ENCODE measurements around the gene RFXANK. TPM values are rescaled to one million over a fixed set of nuclear protein-coding genes. Genes with fewer than 3 reads are reported as not detected.

RFXANK gene
- total and polyA plus RNA-seq, 9 of the 15 experiments (the other 6 are each of a cell fraction or from before 2014, with no cell fraction given) = 68.6 to 181 (median 150) TPM

DNA sequence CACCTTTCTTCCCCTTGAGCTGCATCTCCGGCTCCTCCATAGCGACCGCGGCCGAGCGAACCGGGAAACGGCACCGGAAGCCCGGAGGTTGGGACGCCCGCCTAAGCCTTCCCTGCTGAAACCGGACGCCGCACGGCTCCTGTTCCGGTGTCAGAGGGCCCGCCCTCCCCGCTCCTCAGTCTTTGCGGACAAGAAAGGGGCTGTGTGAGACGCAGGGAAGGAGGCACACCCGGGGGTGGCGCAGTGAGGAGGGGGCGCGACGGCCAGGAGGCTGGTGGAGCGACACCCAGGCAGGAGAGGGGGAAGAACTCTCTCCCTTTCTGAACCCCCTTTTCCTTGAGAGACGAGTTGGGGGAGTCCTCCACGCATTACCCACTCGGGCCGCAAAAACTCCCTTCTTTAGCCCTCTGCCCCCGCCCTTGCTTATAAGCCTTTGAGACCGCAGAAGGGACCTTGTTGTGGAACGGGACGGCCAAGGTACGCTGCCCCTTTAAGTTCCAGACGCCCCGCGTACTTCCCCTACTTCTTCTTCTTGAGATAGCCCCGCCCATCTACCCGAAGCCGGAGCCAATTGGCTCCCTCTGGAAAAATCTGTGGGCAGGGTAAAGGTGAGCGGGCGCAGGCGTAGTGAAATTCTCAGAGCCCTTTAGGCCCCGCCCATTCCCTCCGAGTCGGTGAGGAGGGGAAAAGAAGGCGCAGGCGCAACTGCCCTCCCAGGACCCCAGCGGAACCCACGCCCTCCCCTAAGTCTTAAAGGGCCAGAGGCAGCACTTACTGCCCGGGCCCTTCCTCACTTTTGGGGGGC lies at the start of gene RFXANK, which contains the start of gene BORCS8 (continued):
- no peak for TF ChIP-seq FOXJ3 (CRISPR knock-in tag; IDR thresholded peaks at IDR 0.05)
- TF ChIP-seq CEBPB (tag; IDR thresholded peaks at IDR 0.05) = no peak
- TF ChIP-seq, protein P1, sequence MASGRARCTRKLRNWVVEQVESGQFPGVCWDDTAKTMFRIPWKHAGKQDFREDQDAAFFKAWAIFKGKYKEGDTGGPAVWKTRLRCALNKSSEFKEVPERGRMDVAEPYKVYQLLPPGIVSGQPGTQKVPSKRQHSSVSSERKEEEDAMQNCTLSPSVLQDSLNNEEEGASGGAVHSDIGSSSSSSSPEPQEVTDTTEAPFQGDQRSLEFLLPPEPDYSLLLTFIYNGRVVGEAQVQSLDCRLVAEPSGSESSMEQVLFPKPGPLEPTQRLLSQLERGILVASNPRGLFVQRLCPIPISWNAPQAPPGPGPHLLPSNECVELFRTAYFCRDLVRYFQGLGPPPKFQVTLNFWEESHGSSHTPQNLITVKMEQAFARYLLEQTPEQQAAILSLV (tag; IDR thresholded peaks at IDR 0.05) = no peak
- no peak for TF ChIP-seq MXI1 (IDR thresholded peaks at IDR 0.05; ENCODE audit: low read depth, low read length)
- TF ChIP-seq RBBP5 (IDR thresholded peaks at IDR 0.05; ENCODE audit: borderline replicate concordance, insufficient read depth, low read length, poor library complexity, severe bottlenecking) = peak; percentile 98
- peak; percentile 71 for TF ChIP-seq SOX6 (IDR thresholded peaks at IDR 0.05)
- TF ChIP-seq NR2C1 (IDR thresholded peaks at IDR 0.05) = peak; percentile 67
- TF ChIP-seq NR2C1 (tag; IDR thresholded peaks at IDR 0.05) = peak; percentile 85
- TF ChIP-seq POLR2B (IDR thresholded peaks at IDR 0.05; ENCODE audit: low read depth, partially characterized antibody) = peak; percentile 69
- TF ChIP-seq MCM5 (IDR thresholded peaks at IDR 0.05; ENCODE audit: low read depth) = no peak
- TF ChIP-seq, protein P2, sequence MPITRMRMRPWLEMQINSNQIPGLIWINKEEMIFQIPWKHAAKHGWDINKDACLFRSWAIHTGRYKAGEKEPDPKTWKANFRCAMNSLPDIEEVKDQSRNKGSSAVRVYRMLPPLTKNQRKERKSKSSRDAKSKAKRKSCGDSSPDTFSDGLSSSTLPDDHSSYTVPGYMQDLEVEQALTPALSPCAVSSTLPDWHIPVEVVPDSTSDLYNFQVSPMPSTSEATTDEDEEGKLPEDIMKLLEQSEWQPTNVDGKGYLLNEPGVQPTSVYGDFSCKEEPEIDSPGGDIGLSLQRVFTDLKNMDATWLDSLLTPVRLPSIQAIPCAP (CRISPR knock-in tag; IDR thresholded peaks at IDR 0.05; ENCODE audit: borderline replicate concordance) = no peak
- TF ChIP-seq, protein P3, sequence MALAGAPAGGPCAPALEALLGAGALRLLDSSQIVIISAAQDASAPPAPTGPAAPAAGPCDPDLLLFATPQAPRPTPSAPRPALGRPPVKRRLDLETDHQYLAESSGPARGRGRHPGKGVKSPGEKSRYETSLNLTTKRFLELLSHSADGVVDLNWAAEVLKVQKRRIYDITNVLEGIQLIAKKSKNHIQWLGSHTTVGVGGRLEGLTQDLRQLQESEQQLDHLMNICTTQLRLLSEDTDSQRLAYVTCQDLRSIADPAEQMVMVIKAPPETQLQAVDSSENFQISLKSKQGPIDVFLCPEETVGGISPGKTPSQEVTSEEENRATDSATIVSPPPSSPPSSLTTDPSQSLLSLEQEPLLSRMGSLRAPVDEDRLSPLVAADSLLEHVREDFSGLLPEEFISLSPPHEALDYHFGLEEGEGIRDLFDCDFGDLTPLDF (CRISPR knock-in tag; IDR thresholded peaks at IDR 0.05) = peak; percentile 29; the same call in 1 of the 2 replicates
- no peak for TF ChIP-seq ZNF561 (CRISPR knock-in tag; conservative IDR thresholded peaks at IDR 0.05)
- TF ChIP-seq XRCC5 (IDR thresholded peaks at IDR 0.05; ENCODE audit: low read depth, low read length) = peak; percentile 97
- TF ChIP-seq, protein P4, sequence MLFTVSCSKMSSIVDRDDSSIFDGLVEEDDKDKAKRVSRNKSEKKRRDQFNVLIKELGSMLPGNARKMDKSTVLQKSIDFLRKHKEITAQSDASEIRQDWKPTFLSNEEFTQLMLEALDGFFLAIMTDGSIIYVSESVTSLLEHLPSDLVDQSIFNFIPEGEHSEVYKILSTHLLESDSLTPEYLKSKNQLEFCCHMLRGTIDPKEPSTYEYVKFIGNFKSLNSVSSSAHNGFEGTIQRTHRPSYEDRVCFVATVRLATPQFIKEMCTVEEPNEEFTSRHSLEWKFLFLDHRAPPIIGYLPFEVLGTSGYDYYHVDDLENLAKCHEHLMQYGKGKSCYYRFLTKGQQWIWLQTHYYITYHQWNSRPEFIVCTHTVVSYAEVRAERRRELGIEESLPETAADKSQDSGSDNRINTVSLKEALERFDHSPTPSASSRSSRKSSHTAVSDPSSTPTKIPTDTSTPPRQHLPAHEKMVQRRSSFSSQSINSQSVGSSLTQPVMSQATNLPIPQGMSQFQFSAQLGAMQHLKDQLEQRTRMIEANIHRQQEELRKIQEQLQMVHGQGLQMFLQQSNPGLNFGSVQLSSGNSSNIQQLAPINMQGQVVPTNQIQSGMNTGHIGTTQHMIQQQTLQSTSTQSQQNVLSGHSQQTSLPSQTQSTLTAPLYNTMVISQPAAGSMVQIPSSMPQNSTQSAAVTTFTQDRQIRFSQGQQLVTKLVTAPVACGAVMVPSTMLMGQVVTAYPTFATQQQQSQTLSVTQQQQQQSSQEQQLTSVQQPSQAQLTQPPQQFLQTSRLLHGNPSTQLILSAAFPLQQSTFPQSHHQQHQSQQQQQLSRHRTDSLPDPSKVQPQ (CRISPR knock-in tag; IDR thresholded peaks at IDR 0.05; ENCODE audit: borderline replicate concordance) = no peak
- peak in 1 of 2 experiments; percentile 61; a peak in 1 of 3 replicates for TF ChIP-seq CBX3 (IDR thresholded peaks at IDR 0.05; ENCODE audit: borderline replicate concordance in 1 of 2, low read length in 2 of 2)
- no peak for TF ChIP-seq WHSC1 (IDR thresholded peaks at IDR 0.05; ENCODE audit: low read length)
- TF ChIP-seq EP400 (IDR thresholded peaks at IDR 0.05) = peak; percentile 75
- TF ChIP-seq, protein P5, sequence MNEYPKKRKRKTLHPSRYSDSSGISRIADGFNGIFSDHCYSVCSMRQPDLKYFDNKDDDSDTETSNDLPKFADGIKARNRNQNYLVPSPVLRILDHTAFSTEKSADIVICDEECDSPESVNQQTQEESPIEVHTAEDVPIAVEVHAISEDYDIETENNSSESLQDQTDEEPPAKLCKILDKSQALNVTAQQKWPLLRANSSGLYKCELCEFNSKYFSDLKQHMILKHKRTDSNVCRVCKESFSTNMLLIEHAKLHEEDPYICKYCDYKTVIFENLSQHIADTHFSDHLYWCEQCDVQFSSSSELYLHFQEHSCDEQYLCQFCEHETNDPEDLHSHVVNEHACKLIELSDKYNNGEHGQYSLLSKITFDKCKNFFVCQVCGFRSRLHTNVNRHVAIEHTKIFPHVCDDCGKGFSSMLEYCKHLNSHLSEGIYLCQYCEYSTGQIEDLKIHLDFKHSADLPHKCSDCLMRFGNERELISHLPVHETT (CRISPR knock-in tag; conservative IDR thresholded peaks at IDR 0.05 in 1 of 2, IDR thresholded peaks at IDR 0.05 in 1 of 2) = peak in 1 of 2 experiments; percentile 94; a peak in 2 of 4 replicates
- TF ChIP-seq RCOR1 (IDR thresholded peaks at IDR 0.05; ENCODE audit: borderline replicate concordance in 1 of 2, low read depth in 2 of 2, low read length in 2 of 2) = peak in 1 of 2 experiments; percentile 66; a peak in 1 of 4 replicates

All from K562 (cell line).